ENCODE results near the gene SYP.
"Not testable (repeated sequence)": the region's sequence is repeated elsewhere in the genome, so short reads cannot be mapped to it uniquely, and the experiment has no call there.

SYP gene

GRCh38 chrX:49142264-49142663, 57.7 kb downstream of the SYP start:
- in situ Hi-C loops (cut with HindIII; ENCODE audit: low sequenced_read_pairs): not testable (repeated sequence)

DNA sequence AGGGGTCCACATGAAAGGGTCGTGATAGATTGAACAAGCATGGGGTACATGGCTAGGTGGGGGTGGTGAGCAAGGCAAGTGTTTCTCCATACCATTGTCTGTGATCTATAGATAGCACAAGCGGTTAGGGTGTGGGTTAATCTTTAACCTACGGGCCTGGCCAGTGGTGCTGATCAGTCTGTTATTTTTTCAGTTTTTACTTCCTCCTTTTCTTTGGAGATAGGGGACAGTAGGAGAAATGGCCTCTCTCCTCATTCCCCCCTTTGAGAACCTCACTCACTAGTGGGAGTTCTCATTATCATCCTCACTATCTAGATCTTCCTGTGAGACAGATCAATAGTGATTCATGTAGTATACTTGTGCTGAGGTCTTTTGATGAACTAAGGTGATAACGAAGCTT, 60.3 kb downstream of the SYP start:
- in situ Hi-C loops (cut with HindIII; ENCODE audit: low sequenced_read_pairs): no loop called here

Measured in DLD1 (cell line).